Measurements from ENCODE around the gene CCNB2.

DNA sequence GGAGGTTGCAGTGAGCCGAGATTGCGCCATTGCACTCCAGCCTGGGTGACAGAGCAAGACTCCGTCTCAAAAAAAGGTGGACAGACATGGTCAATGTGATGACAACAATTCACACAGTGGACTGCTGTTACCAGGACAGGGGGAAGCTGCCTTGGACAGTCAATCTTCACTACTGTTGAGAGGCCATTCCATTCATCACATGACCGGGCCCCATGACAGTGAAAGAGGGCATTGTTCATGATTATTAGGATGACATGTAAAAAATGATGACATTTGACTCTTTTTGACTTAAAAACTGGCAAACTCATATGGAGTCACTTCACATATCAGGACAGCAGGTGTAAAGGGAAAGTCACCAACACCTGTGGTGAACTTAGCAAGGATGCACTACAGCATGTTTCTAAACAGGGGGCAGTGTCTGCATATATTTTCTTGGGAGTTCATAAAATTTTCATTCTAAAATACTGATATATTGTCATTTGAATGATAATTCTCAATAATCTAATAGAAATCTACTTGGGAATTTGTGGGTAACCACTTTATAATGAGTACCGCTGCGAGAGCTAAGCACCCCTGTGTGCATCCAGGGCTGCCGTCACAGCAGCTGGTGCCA is 67.4 kb downstream of the CCNB2 start:
- TF ChIP-seq, protein P1, sequence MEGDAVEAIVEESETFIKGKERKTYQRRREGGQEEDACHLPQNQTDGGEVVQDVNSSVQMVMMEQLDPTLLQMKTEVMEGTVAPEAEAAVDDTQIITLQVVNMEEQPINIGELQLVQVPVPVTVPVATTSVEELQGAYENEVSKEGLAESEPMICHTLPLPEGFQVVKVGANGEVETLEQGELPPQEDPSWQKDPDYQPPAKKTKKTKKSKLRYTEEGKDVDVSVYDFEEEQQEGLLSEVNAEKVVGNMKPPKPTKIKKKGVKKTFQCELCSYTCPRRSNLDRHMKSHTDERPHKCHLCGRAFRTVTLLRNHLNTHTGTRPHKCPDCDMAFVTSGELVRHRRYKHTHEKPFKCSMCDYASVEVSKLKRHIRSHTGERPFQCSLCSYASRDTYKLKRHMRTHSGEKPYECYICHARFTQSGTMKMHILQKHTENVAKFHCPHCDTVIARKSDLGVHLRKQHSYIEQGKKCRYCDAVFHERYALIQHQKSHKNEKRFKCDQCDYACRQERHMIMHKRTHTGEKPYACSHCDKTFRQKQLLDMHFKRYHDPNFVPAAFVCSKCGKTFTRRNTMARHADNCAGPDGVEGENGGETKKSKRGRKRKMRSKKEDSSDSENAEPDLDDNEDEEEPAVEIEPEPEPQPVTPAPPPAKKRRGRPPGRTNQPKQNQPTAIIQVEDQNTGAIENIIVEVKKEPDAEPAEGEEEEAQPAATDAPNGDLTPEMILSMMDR (IDR thresholded peaks at IDR 0.05; ENCODE audit: poor library complexity, severe bottlenecking) = no peak
- TF ChIP-seq TAF1 (IDR thresholded peaks at IDR 0.05; ENCODE audit: low read depth) (no peak), EZH2 (IDR thresholded peaks at IDR 0.05; ENCODE audit: borderline replicate concordance, insufficient read depth, low read length, poor library complexity, severe bottlenecking) (no peak), POLR2AphosphoS5 (IDR thresholded peaks at IDR 0.05) (no peak), RAD21 (conservative IDR thresholded peaks at IDR 0.05) (no peak)
- TF ChIP-seq, protein P2, sequence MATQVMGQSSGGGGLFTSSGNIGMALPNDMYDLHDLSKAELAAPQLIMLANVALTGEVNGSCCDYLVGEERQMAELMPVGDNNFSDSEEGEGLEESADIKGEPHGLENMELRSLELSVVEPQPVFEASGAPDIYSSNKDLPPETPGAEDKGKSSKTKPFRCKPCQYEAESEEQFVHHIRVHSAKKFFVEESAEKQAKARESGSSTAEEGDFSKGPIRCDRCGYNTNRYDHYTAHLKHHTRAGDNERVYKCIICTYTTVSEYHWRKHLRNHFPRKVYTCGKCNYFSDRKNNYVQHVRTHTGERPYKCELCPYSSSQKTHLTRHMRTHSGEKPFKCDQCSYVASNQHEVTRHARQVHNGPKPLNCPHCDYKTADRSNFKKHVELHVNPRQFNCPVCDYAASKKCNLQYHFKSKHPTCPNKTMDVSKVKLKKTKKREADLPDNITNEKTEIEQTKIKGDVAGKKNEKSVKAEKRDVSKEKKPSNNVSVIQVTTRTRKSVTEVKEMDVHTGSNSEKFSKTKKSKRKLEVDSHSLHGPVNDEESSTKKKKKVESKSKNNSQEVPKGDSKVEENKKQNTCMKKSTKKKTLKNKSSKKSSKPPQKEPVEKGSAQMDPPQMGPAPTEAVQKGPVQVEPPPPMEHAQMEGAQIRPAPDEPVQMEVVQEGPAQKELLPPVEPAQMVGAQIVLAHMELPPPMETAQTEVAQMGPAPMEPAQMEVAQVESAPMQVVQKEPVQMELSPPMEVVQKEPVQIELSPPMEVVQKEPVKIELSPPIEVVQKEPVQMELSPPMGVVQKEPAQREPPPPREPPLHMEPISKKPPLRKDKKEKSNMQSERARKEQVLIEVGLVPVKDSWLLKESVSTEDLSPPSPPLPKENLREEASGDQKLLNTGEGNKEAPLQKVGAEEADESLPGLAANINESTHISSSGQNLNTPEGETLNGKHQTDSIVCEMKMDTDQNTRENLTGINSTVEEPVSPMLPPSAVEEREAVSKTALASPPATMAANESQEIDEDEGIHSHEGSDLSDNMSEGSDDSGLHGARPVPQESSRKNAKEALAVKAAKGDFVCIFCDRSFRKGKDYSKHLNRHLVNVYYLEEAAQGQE (IDR thresholded peaks at IDR 0.05; ENCODE audit: borderline replicate concordance) = no peak

Measured in neural cell (in vitro differentiated cells).